Suprapubic skin (tissue), 4 donors: ENCODE data around the gene NOSIP. TPM values are rescaled to one million over a fixed set of nuclear protein-coding genes. Genes with fewer than 3 reads are reported as not detected.
A peak's percentile ranks its signal among the peaks of the same experiment; 100 is the strongest.

Source experiments
- DNase-seq, 2 donors: peaks; one replicate each; pipeline ENCODE4 v3.0.0-alpha.2; 2019; ENCODE audit warnings: low spot score in 2 of 2
- H3K27ac ChIP-seq: fragments of 200-600 bp; sonication (generic); one replicate; pipeline ENCODE4 v1.5.1; 2019
- H3K27me3 ChIP-seq: fragments of 200-600 bp; sonication (generic); one replicate; pipeline ENCODE4 v1.5.1; 2019
- H3K36me3 ChIP-seq: fragments of 200-600 bp; sonication (generic); one replicate; pipeline ENCODE4 v1.5.1; 2019
- H3K4me1 ChIP-seq: fragments of 200-600 bp; sonication (generic); one replicate; pipeline ENCODE4 v1.5.1; 2019
- H3K4me3 ChIP-seq: fragments of 200-600 bp; sonication (generic); one replicate; pipeline ENCODE4 v1.5.1; 2019; ENCODE audit warnings: mild to moderate bottlenecking
- H3K9me3 ChIP-seq: fragments of 200-600 bp; sonication (generic); one replicate; pipeline ENCODE4 v1.5.1; 2019
- EP300 ChIP-seq: sonication (generic); formaldehyde crosslinking; IDR thresholded peaks from one replicate; pipeline ENCODE4 v1.6.1; 2017; ENCODE audit warnings: antibody characterized with exemption
- POLR2A ChIP-seq, 2 donors: fragments of 450-650 bp; IDR thresholded peaks; one replicate each; pipeline ENCODE4 v1.6.1; 2017; ENCODE audit warnings: antibody characterized with exemption in 2 of 2, mild to moderate bottlenecking in 2 of 2, moderate library complexity in 2 of 2
- POLR2AphosphoS5 ChIP-seq, 3 donors: sonication (generic); formaldehyde crosslinking; IDR thresholded peaks; one replicate each; pipeline ENCODE4 v1.6.1; 2017; ENCODE audit warnings: antibody characterized with exemption in 3 of 3
- WGBS: methylation state at CpG from one replicate; pipeline ENCODE4 v1.1.5; 2018; 5-methylcytosine and 5-hydroxymethylcytosine counted together
- total RNA-seq, 4 donors: library from RNA; depleted of rRNA; stranded (reverse); fragments of >200 nt; gene quantifications; one replicate each; pipeline ENCODE4 v1.1.0, GENCODE V29; 2016
- TF ChIP-seq, protein P1 (sequence below), 2 donors: fragments of 200-600 bp in 1 of 2; fragments of 450-650 bp in 1 of 2; sonication (generic) in 1 of 2; IDR thresholded peaks; one replicate each; pipeline ENCODE4 v1.5.1; 2016 to 2019; ENCODE audit warnings: antibody characterized with exemption in 2 of 2, mild to moderate bottlenecking in 1 of 2, moderate library complexity in 1 of 2

NOSIP gene
- total RNA-seq, 4 donors from 2014 or later = 42.5 to 85.6 (median 68.9) TPM

GRCh38 chr19:49533551-49534488 lies 46.5 kb downstream of the NOSIP start:
- peak overlapping the region; percentile 55 for H3K4me3 ChIP-seq
- peaks cover 15% of the 10 kb centered on the region for H3K4me1 ChIP-seq
- peak; percentile 88 to 90 for DNase-seq
- peaks cover 7% of the 10 kb centered on the region for H3K36me3 ChIP-seq
- H3K27me3 ChIP-seq = no peaks in the 10 kb centered on the region
- H3K27ac ChIP-seq = no peak overlapping the region
- H3K9me3 ChIP-seq = no peaks in the 10 kb centered on the region
- 11% methylated on average over 15 of the region's 87 CpGs for WGBS
- TF ChIP-seq POLR2AphosphoS5 (IDR thresholded peaks at IDR 0.05) = no peak
- TF ChIP-seq POLR2A (IDR thresholded peaks at IDR 0.05) = no peak
- TF ChIP-seq, protein P1, sequence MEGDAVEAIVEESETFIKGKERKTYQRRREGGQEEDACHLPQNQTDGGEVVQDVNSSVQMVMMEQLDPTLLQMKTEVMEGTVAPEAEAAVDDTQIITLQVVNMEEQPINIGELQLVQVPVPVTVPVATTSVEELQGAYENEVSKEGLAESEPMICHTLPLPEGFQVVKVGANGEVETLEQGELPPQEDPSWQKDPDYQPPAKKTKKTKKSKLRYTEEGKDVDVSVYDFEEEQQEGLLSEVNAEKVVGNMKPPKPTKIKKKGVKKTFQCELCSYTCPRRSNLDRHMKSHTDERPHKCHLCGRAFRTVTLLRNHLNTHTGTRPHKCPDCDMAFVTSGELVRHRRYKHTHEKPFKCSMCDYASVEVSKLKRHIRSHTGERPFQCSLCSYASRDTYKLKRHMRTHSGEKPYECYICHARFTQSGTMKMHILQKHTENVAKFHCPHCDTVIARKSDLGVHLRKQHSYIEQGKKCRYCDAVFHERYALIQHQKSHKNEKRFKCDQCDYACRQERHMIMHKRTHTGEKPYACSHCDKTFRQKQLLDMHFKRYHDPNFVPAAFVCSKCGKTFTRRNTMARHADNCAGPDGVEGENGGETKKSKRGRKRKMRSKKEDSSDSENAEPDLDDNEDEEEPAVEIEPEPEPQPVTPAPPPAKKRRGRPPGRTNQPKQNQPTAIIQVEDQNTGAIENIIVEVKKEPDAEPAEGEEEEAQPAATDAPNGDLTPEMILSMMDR (IDR thresholded peaks at IDR 0.05) = no peak
- TF ChIP-seq EP300 = no peak

- H3K36me3 ChIP-seq = no peaks in the 10 kb centered on the region
- WGBS = 93% methylated on average over 7 of the region's 7 CpGs
- TF ChIP-seq, protein P1 (IDR thresholded peaks at IDR 0.05) = no peak
- TF ChIP-seq POLR2AphosphoS5 (IDR thresholded peaks at IDR 0.05) (no peak), POLR2A (IDR thresholded peaks at IDR 0.05) (no peak), EP300 (no peak)
- H3K27me3 ChIP-seq = no peaks in the 10 kb centered on the region
- no peaks in the 10 kb centered on the region for H3K9me3 ChIP-seq
- H3K4me3 ChIP-seq = no peak overlapping the region
- peaks cover 31% of the 10 kb centered on the region for H3K4me1 ChIP-seq
- DNase-seq = no peak
- no peak overlapping the region for H3K27ac ChIP-seq
Observed at GRCh38 chr19:49530708-49531107, 49.6 kb downstream of the NOSIP start.

GRCh38 chr19:49528211-49528771 lies 52.1 kb downstream of the NOSIP start:
- 58% methylated on average over 25 of the region's 25 CpGs for WGBS

DNA sequence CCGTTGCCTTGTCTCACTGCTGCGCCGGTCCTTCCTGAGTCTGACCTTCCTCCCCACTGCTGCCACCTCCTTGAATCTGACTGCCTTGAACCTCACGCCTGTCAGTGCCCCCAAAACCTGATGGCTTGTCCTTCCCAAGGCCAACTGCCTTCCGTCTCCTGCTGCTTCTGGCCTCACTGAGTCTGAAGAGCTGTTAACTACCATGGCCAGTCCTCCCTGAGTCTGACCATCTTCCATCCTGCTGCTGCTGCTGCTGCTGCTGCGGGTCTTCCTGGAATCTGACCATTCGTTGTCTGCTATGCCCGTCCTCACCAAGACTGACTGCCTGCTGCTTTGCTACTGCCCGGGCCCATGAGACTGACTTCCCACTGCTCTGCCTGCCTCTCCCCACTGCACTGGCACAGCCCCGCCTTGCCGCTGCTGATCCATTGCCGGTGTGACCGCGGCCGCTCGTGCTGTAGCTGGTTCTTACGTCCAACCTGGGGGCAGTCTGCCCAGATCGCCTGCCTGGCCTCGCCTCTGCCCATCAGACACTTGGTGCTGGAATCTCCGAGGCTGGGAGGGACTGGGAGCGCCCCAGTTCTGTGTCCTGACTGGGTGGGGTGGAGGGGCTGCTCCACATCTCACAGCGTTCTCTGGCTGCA lies 55.4 kb downstream of the NOSIP start:
- Histone ChIP-seq H3K4me1 (peaks cover 16% of the 10 kb centered on the region), H3K27me3 (no peaks in the 10 kb centered on the region), H3K36me3 (peaks cover 22% of the 10 kb centered on the region), H3K4me3 (no peak overlapping the region), H3K9me3 (no peaks in the 10 kb centered on the region), H3K27ac (no peak overlapping the region)
- whole genome bisulfite sequencing = 88% methylated on average over 20 of the region's 22 CpGs
- DNase-seq = no peak
- TF ChIP-seq POLR2A (IDR thresholded peaks at IDR 0.05) = no peak

More at GRCh38 chr19:49528211-49528771, 52.1 kb downstream of the NOSIP start:
- H3K4me1 ChIP-seq = peaks cover 20% of the 10 kb centered on the region
- H3K36me3 ChIP-seq = peaks cover 11% of the 10 kb centered on the region
- DNase-seq = peak in 1 of 2 donors; percentile 80
- no peaks in the 10 kb centered on the region for H3K27me3 ChIP-seq
- no peaks in the 10 kb centered on the region for H3K9me3 ChIP-seq
- H3K4me3 ChIP-seq = peak overlapping the region; percentile 49
- TF ChIP-seq EP300 (no peak), POLR2A (IDR thresholded peaks at IDR 0.05) (no peak), POLR2AphosphoS5 (IDR thresholded peaks at IDR 0.05) (no peak)
- TF ChIP-seq, protein P1 (IDR thresholded peaks at IDR 0.05) = no peak
- peak overlapping the region; percentile 77 for H3K27ac ChIP-seq

- H3K9me3 ChIP-seq = no peaks in the 10 kb centered on the region
- no peaks in the 10 kb centered on the region for H3K27me3 ChIP-seq
- DNase-seq = no peak
- H3K4me3 ChIP-seq = no peak overlapping the region
- no peak overlapping the region for H3K27ac ChIP-seq
- 85% methylated on average over 13 of the region's 13 CpGs for WGBS
- TF ChIP-seq POLR2AphosphoS5 (IDR thresholded peaks at IDR 0.05) = no peak
- TF ChIP-seq POLR2A (IDR thresholded peaks at IDR 0.05) = no peak
- TF ChIP-seq, protein P1 (IDR thresholded peaks at IDR 0.05) = no peak
- TF ChIP-seq EP300 = no peak
- H3K36me3 ChIP-seq = peaks cover 28% of the 10 kb centered on the region
- H3K4me1 ChIP-seq = no peaks in the 10 kb centered on the region
Observed at GRCh38 chr19:49520705-49521319, 59.5 kb downstream of the NOSIP start.
